Natural killer cell (primary cell): ENCODE data around the gene TPSAB1. TPM values are rescaled to one million over a fixed set of nuclear protein-coding genes. Genes with fewer than 3 reads are reported as not detected.

Source experiments
- ATAC-seq, 3 donors: fragments of 150-1000 bp in 2 of 3; fragments of 200-7000 bp in 1 of 3; cut with Tn5 transposase; 1 replicate in 1 of 3; 2 replicates in 2 of 3; pipeline ENCODE4 v1.10.0; 2021; ENCODE audit warnings: mild to moderate bottlenecking in 2 of 3, moderate library complexity in 2 of 3
- DNase-seq, 2 donors: peaks; one replicate each; pipeline versions ENCODE4 v3.0.0 to v3.0.0-alpha.2; 2013 to 2021; ENCODE audit warnings: mixed read lengths in 1 of 2
- H3K27ac ChIP-seq: one replicate; pipeline ENCODE4 v1.5.1; 2013; ENCODE audit warnings: mild to moderate bottlenecking, low read length
- H3K27me3 ChIP-seq: one replicate; pipeline ENCODE4 v1.6.1; 2013; ENCODE audit warnings: low read length; ENCODE audit not compliant: control insufficient read depth, insufficient read depth
- H3K36me3 ChIP-seq: one replicate; pipeline ENCODE4 v1.6.1; 2013; ENCODE audit warnings: low read length; ENCODE audit not compliant: control insufficient read depth, insufficient read depth
- H3K4me1 ChIP-seq: one replicate; pipeline ENCODE4 v1.6.1; 2013; ENCODE audit warnings: low read length; ENCODE audit not compliant: control insufficient read depth, insufficient read depth
- H3K4me3 ChIP-seq: one replicate; pipeline ENCODE4 v1.5.1; 2013; ENCODE audit warnings: low read length
- H3K9me3 ChIP-seq: one replicate; pipeline ENCODE4 v1.6.1; 2013; ENCODE audit warnings: low read length; ENCODE audit not compliant: control insufficient read depth, insufficient read depth
- H3K27ac Mint-ChIP-seq, 2 donors: one replicate each; pipeline ENCODE4 v1.8.0; 2022; ENCODE audit warnings: mild to moderate bottlenecking in 2 of 2, mixed read lengths in 2 of 2, moderate library complexity in 1 of 2
- H3K27me3 Mint-ChIP-seq, 2 donors: one replicate each; pipeline ENCODE4 v1.8.0; 2022; ENCODE audit warnings: low read depth in 2 of 2, mixed read lengths in 2 of 2
- H3K36me3 Mint-ChIP-seq: one replicate; pipeline ENCODE4 v1.8.0; 2022; ENCODE audit warnings: mixed read lengths
- H3K4me1 Mint-ChIP-seq, 2 donors: one replicate each; pipeline ENCODE4 v1.8.0; 2022; ENCODE audit warnings: mixed read lengths in 2 of 2
- H3K4me3 Mint-ChIP-seq: one replicate; pipeline ENCODE4 v1.8.0; 2022; ENCODE audit warnings: mild to moderate bottlenecking, moderate library complexity, mixed read lengths
- H3K9me3 Mint-ChIP-seq, 2 donors: one replicate each; pipeline ENCODE4 v1.8.0; 2022; ENCODE audit warnings: mixed read lengths in 2 of 2
- CTCF ChIP-seq: fragments of 200-600 bp; IDR thresholded peaks from one replicate; pipeline ENCODE4 v1.8.0; 2022; ENCODE audit warnings: antibody characterized with exemption
- WGBS: methylation state at CpG from one replicate; pipeline ENCODE4 v1.1.7; 2013; ENCODE audit warnings: missing lambda C conversion rate; ENCODE audit not compliant: insufficient coverage; 5-methylcytosine and 5-hydroxymethylcytosine counted together
- intact Hi-C: fragments of 100-400 bp; cut with micrococcal nuclease; formaldehyde crosslinking; loops from one replicate; pipeline ENCODE4 v1.14.2; 2022
- total RNA-seq, 4 donors: library from RNA; stranded (reverse); fragments of 120-200 nt in 1 of 4; gene quantifications; one replicate each; pipeline versions ENCODE4 v1.2.3 to v1.2.4, GENCODE V29; 2013 to 2022

Gene TPSAB1
- total RNA-seq, 3 donors from 2014 or later (not counting 1 experiment from before 2014, with no cell fraction given) = 0.82 to 13.4 TPM; not detected in 1

- H3K9me3 ChIP-seq = no peaks in the 10 kb centered on the region
- H3K4me1 Mint-ChIP-seq = no peaks in the 10 kb centered on the region
- no peak for DNase-seq
- peaks cover 5% of the 10 kb centered on the region for H3K4me1 ChIP-seq
- intact Hi-C loops = no loop called here
- H3K4me3 ChIP-seq = no peak overlapping the region
- H3K4me3 Mint-ChIP-seq = no peak overlapping the region
- H3K36me3 Mint-ChIP-seq = no peaks in the 10 kb centered on the region
- no peak overlapping the region for H3K27ac ChIP-seq
- peaks cover 0 to 9% of the 10 kb centered on the region in 2 donors for H3K27me3 Mint-ChIP-seq
- H3K36me3 ChIP-seq = no peaks in the 10 kb centered on the region
- ATAC-seq = no peak
- H3K27ac Mint-ChIP-seq = no peak overlapping the region
- WGBS = 86% methylated on average over 29 of the region's 29 CpGs
- no peaks in the 10 kb centered on the region for H3K9me3 Mint-ChIP-seq
- H3K27me3 ChIP-seq = no peaks in the 10 kb centered on the region
- TF ChIP-seq CTCF = no peak
Measured at GRCh38 chr16:1279945-1280589, 39.6 kb downstream of the TPSAB1 start.

GRCh38 chr16:1280783-1281182 lies 40.3 kb downstream of the TPSAB1 start:
- Mint-ChIP-seq H3K4me1 (no peaks in the 10 kb centered on the region), H3K27ac (no peak overlapping the region), H3K4me3 (no peak overlapping the region), H3K36me3 (no peaks in the 10 kb centered on the region), H3K27me3 (peaks cover 0 to 9% of the 10 kb centered on the region in 2 donors), H3K9me3 (no peaks in the 10 kb centered on the region)
- DNase-seq (no peak), ATAC-seq (no peak)
- peaks cover 5% of the 10 kb centered on the region for H3K4me1 ChIP-seq
- 74% methylated on average over 8 of the region's 8 CpGs for WGBS
- no peak for TF ChIP-seq CTCF
- intact Hi-C loops = no loop called here
- no peaks in the 10 kb centered on the region for H3K27me3 ChIP-seq
- H3K36me3 ChIP-seq = no peaks in the 10 kb centered on the region
- H3K27ac ChIP-seq = no peak overlapping the region
- H3K4me3 ChIP-seq = no peak overlapping the region
- H3K9me3 ChIP-seq = no peaks in the 10 kb centered on the region

DNA sequence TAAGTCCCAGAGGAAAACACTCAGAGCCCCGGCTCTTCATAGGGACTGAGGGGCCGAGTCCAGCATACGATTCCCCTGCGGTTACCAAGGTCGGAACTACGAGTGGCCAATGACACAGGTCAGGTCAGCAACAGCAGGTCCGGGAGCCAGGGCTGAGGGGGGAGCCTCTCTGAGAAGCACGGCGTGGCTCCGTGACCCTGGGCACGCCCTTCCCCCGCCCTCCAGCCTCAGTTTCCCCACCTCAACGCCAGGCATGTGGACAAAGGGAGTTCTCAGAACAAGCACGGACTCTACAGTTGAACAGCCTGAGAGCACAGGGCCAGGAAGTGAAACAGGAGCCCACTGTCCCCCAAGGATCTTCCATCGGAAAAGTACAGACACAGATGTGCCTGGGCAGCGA lies 41.0 kb downstream of the TPSAB1 start:
- Histone ChIP-seq H3K4me3 (no peak overlapping the region), H3K36me3 (no peaks in the 10 kb centered on the region), H3K27me3 (no peaks in the 10 kb centered on the region), H3K9me3 (no peaks in the 10 kb centered on the region), H3K4me1 (peaks cover 5% of the 10 kb centered on the region), H3K27ac (no peak overlapping the region)
- no peak overlapping the region for H3K27ac Mint-ChIP-seq
- no peaks in the 10 kb centered on the region for H3K36me3 Mint-ChIP-seq
- intact Hi-C loops = no loop called here
- ATAC-seq (no peak), DNase-seq (no peak)
- no peaks in the 10 kb centered on the region for H3K4me1 Mint-ChIP-seq
- peaks cover 0 to 9% of the 10 kb centered on the region in 2 donors for H3K27me3 Mint-ChIP-seq
- no peak overlapping the region for H3K4me3 Mint-ChIP-seq
- no peak for TF ChIP-seq CTCF
- no peaks in the 10 kb centered on the region for H3K9me3 Mint-ChIP-seq
- 83% methylated on average over 16 of the region's 16 CpGs for WGBS
